Measurements from ENCODE around the gene IGF1.

GRCh38 chr12:102399653-102400052 is 80.7 kb downstream of the IGF1 start:
- TF ChIP-seq CTCF (IDR thresholded peaks at IDR 0.05 in 4 of 5, conservative IDR thresholded peaks at IDR 0.05 in 1 of 5) (no peak), POLR2A (IDR thresholded peaks at IDR 0.05) (no peak)
